ENCODE results near the gene USP3.
"Not testable (repeated sequence)": the region's sequence is repeated elsewhere in the genome, so short reads cannot be mapped to it uniquely, and the experiment has no call there.

USP3 gene

DNA sequence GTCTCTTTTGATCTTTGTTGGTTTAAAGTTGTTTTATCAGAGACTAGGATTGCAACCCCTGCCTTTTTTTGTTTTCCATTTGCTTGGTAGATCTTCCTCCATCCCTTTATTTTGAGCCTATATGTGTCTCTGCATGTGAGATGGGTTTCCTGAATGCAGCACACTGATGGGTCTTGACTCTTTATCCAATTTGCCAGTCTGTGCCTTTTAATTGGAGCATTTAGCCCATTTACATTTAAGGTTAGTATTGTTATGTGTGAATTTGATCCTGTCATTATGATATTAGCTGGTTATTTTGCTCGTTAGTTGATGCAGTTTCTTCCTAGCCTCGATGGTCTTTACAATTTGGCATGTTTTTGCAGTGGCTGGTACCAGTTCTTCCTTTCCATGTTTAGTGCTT is 116.4 kb downstream of the USP3 start:
- not testable (repeated sequence) for DNase-seq

DNA sequence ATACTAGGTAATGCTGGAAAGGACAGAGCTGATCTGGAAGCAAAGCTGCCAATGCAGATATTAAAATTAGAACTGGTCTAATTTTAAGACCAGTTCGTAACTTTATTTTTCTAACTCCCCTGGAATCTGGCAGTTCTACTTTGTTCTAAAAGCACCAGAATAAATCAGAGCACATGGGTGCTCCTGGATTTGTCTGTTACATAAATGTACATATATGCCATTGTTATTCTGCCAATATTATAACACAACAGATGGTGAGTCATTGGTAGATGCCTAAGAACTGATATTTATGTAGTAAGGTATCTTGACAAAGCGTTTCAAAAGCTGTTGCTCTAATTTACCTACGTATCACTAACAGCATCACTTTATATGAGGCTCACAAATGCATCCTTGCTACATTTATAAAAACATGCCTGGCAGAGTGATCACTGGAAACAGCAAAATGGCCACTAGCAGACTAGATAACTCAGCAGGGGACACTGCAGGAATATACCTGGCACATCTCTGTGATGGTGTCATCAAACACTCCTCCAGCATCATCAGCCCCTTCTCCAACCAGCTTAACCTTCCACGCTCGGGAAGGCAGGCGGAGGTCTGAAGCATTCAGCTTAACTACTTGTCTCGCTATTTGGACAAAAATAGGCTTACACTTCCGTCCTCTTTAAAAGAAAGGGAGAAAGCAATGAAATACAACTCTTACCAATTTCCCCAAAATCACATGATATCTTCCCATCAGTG is 119.0 kb downstream of the USP3 start:
- DNase-seq = no peak

DNA sequence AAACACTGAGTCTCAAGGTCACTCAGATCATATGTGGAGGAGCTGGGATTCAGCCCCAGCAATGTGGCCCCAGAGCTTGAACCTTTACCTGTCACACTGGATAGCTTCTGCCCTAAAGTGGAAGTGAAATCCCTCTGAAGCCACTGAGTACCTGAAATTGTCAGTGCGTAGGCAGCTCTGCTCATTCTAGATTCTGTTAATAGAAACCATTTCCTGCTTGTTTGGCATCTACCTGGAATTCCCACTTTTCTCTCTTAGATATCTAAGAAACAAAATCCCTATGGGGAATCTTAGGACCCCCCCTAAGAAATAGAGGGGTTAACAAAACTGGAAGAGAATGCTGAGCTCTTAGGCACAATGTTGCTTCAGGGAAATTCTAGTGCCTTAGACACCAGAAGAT is 122.6 kb downstream of the USP3 start:
- no peak for DNase-seq

DNA sequence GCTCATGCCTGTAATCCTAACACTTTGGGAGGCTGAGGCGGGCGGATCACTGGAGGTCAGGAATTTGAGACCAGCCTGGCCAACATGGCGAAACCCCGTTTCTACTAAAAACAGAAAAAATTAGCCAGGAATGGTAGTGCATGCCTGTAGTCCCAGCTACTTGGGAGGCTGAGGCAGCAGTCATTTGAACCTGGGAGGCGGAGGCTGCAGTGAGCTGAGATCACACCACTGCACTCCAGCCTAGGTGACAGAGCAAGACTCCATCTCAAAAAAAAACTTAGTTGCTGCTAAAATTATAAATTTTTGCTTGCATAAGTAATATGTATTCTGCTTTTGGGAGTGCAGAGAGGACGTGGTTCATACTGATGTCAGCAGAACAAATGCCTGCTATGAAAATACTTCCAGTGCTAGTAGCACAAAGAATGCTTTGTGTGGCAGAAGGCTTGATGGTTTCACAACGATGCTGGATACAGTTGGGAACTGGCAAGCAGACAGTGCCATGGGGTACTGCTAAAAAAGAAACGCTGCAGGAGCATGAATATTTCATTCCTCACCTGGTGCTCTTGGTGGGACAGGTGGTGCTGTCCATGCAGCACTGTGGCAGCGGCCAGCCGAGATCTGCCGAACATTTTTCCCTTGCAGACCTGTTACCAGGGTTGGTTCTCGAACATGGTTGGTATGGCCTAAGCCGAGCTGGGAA is 123.9 kb downstream of the USP3 start:
- no peak for DNase-seq

DNA sequence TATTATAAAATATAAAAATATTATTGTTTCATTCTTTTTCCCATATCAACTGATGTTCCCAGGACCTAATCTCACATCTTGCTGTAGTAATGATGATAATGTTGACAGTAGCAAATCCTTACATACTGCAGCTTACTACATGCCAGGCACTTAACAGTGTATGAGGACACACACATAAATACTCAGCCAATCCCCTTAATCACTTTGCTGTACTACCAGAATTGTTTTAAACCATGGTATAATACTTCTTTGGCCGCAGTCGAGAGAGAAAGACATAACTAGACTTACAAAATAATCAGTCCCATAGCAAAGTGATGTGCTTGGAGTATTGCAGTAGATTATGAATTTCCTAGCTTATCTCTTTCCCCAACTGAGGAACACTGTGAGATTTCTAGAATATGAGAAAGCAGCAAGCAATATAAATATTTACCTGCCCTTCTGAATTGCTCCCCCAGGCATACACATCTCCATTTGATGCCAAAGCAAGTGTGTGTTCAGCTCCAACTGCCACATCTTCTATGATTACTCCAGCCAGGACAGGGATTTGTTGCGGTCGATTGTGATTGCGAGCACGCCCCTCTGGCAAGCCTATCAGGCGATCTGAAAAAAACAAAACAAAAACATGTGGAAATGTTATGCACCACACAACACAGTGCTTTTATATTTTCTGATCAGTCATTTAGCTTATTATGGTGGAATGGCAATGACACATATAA is 125.8 kb downstream of the USP3 start:
- DNase-seq = no peak

DNA sequence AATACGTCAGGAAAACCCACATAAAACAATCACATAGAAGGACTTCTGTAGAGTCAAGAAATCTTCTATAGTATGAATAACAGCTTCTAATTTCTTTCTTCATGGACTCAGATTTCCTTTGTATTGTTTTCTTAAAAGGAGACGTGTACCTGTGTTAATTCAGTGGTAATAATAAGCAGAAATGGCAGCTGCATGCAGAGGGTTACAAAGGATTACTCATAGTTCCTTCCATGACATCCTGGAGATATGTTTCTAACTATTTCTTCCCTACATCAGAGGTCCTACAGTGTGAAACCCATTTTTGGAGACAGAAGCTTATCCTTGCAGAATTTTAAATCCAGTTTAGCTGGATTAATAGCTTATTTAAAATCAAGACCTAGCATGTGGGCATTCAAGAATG is 128.9 kb downstream of the USP3 start:
- no peak for DNase-seq

DNA sequence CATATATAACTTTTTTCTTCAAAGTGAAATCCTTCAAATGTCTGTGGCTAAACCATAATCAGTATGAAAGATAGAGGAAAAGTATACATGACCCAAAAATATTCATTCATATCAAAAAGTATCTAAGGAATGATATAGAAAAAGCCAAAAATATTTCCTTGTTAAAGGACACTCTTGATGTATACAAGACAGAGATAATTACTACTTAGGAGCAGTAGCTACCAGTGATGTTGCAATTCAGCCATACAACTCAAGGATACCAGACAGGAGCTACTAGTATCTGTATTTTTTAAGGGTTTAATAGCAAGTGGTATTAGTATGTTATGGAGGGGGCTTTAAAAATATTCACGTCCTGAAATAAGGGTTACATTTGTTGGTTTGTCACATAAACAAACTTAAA is 129.8 kb downstream of the USP3 start:
- DNase-seq = no peak

DNA sequence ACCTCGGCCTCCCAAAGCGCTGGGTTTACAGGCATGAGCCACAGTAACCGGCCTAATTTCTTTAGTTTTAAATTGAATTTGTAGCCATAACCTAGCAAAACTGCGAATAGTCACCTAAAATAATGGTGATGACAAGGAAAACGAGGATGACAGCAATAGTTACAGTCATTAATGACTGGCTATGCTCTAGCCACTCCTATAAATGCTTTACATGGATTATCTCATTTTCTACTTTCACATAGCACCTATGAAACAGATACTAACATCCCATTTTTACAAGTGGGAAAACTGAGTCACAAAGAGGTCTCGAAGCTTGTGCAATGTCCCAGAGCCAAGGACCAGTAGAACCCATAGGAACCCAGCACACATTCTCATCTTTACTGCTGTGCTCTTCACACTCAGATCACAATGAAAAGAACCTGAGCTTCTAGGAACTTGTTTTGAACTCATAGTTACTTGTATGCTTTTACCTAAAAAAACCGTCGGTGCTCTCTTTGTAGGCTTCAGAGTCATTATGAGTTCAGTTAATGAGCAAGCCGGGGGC is 132.2 kb downstream of the USP3 start:
- no peak for DNase-seq

DNA sequence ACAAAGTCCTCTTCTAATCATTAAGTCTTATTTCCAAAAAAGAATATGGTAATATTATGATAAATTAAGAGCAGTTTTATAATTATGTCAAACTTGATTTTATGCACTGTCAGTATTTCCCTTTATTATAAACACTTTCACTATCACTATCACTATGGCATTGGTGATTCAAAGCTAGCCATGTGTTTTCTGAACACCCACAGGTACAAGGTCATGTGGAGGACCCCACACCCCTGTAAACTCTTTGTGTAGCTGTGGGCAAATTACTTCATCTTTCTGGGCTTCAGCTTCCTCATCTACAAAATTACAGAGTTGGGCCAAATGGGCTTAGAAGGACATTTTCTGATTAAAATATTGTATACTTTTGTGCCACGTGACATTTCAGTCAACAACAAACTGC is 134.4 kb downstream of the USP3 start:
- DNase-seq = no peak

DNA sequence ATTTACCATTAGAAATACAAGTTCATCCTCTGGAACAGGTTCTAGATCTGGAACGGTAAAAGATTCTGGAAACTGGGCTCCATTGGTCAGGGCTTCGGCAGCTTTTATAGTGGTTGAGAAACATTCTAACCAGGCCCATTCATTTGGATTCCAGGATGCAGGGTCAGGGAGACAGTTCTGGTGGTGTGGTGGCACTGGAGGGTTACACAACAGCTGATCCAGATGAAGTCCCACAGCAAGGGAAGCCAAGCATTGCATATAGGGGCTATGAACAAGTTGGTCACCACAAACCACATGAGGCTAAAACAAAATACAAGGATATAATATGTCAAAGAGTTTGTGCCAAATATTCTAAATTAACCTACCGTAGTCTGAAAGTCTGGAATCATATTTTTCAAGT is 135.8 kb downstream of the USP3 start:
- no peak for DNase-seq

Measured in SW 1271 (cell line).